ENCODE results near the gene ASCC2. TPM values are rescaled to one million over a fixed set of nuclear protein-coding genes. Genes with fewer than 3 reads are reported as not detected.
"Not testable (repeated sequence)": the region's sequence is repeated elsewhere in the genome, so short reads cannot be mapped to it uniquely, and the experiment has no call there.

ASCC2 gene
- polyA plus RNA-seq, 3 donors: 35.9 to 54.5 (median 45.7) TPM

GRCh38 chr22:29772170-29772641 lies 65.9 kb downstream of the ASCC2 start:
- DNase-seq (ENCODE audit: extremely low read depth in 1 of 11, low read depth in 9 of 11, low spot score in 4 of 11): no peak

DNA sequence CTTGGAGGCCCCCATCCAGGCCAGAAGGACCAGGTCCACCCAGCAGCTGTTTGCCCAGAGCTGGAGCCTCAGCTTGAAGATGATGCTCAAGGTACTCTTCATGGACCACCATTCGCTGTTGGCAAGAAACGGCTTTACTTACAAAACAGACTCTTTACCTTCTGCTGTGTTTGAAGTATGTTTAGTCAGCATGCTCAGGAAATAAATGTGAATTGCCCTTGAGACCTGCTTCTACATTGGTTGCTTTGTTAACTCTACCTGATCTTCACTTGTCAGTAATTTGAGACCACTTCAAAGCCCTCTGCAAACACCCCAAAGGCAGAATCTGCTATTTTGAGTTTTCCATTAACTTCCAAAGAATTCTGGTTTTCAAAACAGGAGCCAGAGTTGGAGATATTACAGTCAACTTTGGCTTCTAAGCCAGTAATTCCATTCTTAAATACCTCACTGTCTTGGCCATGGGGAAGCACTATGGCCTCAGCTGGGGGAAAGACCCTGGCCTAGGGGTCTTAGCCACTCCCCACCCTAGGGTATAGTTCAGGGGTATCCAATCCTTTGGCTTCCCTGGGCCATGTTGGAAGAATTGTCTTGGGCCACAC lies 68.3 kb downstream of the ASCC2 start:
- DNase-seq (ENCODE audit: extremely low read depth in 1 of 11, low read depth in 9 of 11, low spot score in 4 of 11): no peak

- no peak for DNase-seq (ENCODE audit: extremely low read depth in 1 of 11, low read depth in 9 of 11, low spot score in 4 of 11)
These were observed 69.9 kb downstream of the ASCC2 start for GRCh38 chr22:29768052-29768693.

DNA sequence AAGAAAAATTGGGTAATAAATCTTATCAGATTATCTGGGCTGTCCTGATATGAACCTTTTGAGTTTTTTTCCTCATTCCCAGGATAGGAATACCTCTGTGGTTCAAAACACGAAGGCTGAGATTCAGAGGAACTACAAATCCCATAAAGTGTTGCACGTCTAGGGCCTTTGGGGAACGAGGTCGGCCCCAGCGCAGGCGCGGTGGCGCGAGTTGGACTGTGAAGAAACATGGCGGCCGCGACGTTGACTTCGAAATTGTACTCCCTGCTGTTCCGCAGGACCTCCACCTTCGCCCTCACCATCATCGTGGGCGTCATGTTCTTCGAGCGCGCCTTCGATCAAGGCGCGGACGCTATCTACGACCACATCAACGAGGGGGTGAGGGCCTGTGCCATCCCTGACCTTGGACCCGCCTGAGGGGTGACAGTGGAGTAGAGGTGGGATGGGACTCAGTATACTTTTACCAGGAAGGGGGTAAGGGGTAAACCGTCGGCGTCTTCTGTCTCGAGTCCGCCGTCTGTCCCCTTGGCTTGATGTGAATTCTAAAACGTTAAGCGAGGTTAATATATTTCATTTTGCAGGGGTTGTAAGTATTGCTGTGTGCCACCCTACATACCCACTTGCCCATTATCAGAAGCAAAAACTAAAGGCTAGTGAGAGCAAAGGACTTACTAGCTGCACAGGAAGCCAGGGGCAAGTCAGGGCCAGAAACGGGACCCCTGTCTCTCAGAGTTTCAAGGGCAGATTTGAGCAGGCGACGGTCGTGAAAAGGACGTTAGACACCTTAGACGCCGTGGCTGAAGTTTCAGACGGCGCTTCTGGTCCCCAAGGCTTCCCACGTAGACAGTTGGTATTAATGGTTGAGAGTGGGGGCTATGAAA lies 70.7 kb downstream of the ASCC2 start, which contains the start of gene UQCR10:
TSS of gene UQCR10 (plus strand) at position 199 of the 881 bp plus-strand sequence. CDS start at position 229, 30 bp downstream.
- DNase-seq (ENCODE audit: extremely low read depth in 1 of 11, low read depth in 9 of 11, low spot score in 4 of 11): peak; percentile 79 to 95 (median 87)

GRCh38 chr22:29766632-29767170 lies 71.4 kb downstream of the ASCC2 start, which contains the start of gene ZMAT5:
Gene ZMAT5 (minus strand): TSS chr22:29767007. CDS start chr22:29748544, 18,463 bp downstream.
- peak in 10 of 11 donors; percentile 87 to 95 (median 93) for DNase-seq (ENCODE audit: extremely low read depth in 1 of 11, low read depth in 9 of 11, low spot score in 4 of 11)

GRCh38 chr22:29765905-29766631 lies 72.0 kb downstream of the ASCC2 start:
- DNase-seq (ENCODE audit: extremely low read depth in 1 of 11, low read depth in 9 of 11, low spot score in 4 of 11): peak in 1 of 11 donors; percentile 8

GRCh38 chr22:29762263-29762662 lies 75.8 kb downstream of the ASCC2 start:
- DNase-seq (ENCODE audit: extremely low read depth in 1 of 11, low read depth in 9 of 11, low spot score in 4 of 11): no peak

DNA sequence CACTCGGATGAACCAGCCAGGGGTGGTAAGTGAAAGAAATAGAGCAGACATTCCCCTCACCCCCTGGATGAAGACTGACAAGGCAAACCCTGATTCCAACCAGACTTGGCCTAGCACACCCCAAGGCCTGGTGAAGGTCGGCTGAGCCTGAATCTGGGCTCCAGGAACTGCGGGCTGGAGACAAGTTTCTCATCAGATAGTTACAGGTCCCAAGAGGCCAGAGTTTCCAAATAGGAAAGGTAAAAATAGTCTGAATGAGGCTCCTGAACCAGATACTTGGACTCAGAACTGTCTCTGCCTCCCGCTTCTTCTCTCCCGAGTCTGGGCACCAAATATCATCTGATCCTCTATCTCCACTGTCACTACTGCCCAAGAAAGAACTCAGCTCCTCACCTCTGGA lies 79.1 kb downstream of the ASCC2 start:
- no peak for DNase-seq (ENCODE audit: extremely low read depth in 1 of 11, low read depth in 9 of 11, low spot score in 4 of 11)

GRCh38 chr22:29758068-29758622 lies 79.9 kb downstream of the ASCC2 start:
- no peak for DNase-seq (ENCODE audit: extremely low read depth in 1 of 11, low read depth in 9 of 11, low spot score in 4 of 11)

DNA sequence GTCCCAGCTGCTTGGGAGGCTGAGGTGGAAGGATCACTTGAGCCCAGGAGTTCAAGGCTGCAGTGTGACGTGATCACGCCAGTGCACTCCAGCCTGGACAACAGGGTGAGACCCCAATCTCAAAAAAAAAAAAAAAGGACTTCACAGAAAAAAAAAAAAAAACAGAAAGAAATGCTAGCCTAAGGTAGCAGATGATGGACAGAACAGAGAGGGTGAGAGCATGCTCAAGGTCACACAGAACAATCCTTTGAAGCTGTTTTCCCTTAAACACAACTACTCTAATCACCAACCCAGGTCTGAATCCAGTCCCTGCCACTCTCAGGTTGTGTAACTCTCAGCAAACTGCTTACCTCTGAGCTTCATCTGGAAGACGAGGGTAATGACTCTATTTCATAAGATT lies 81.0 kb downstream of the ASCC2 start:
- no peak for DNase-seq (ENCODE audit: extremely low read depth in 1 of 11, low read depth in 9 of 11, low spot score in 4 of 11)

GRCh38 chr22:29756341-29756740 lies 81.7 kb downstream of the ASCC2 start:
- no peak for DNase-seq (ENCODE audit: extremely low read depth in 1 of 11, low read depth in 9 of 11, low spot score in 4 of 11)

GRCh38 chr22:29755889-29756288 lies 82.2 kb downstream of the ASCC2 start:
- no peak for DNase-seq (ENCODE audit: extremely low read depth in 1 of 11, low read depth in 9 of 11, low spot score in 4 of 11)

DNA sequence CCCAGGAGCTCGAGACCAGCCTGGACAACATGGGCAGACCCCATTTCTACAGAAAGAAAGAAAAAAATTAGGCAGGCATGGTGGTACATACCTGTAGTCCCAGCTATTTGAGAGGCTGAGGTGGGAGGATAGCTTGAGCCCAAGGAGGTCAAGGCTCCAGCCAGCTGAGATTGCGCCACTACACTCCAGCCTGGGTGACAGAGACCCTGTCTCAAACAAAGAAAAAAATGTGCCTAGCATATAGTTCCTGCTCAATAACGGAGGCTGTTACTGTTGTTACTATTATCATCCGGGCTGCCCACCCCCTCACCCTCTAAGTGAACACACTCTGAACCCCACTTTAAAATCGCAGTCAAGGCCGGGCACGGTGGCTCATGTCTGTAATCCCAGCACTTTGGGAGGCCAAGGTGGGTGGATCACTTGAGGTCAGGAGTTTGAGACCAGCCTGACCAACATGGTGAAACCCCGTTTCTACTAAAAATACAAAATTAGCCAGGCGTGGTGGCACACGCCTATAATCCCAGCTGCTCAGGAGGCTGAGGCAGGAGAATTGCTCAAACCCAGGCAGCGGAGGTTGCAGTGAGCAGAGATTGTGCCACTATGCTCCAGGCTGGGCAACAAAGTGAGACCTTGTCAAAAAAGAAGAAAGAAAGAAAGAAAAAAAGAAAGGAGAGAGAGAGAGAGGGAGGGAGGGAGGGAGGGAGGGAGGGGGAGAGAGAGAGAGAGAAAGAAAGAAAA lies 83.2 kb downstream of the ASCC2 start:
- DNase-seq (ENCODE audit: extremely low read depth in 1 of 11, low read depth in 9 of 11, low spot score in 4 of 11): not testable (repeated sequence)

- no peak for DNase-seq (ENCODE audit: extremely low read depth in 1 of 11, low read depth in 9 of 11, low spot score in 4 of 11)
These were observed 84.0 kb downstream of the ASCC2 start for GRCh38 chr22:29753808-29754657.

DNA sequence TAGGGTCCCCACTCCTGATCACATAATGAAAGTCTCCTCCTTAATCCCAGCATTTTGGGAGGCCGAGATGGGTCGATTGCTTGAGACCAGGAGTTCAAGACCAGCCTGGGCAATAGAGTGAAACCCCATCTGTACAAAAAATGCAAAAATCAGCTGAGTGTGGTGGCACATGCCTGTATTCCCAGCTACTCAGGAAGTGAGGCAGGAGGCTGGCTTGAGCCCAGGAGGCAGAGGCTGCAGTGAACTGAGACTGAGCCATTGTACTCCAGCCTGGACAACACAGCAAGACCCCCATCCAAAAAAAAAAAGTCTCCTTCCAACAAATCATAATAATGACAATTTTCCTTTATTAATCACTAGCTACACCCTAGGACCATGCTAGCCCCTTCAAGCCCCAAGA lies 86.4 kb downstream of the ASCC2 start:
- DNase-seq (ENCODE audit: extremely low read depth in 1 of 11, low read depth in 9 of 11, low spot score in 4 of 11): no peak

- no peak for DNase-seq (ENCODE audit: extremely low read depth in 1 of 11, low read depth in 9 of 11, low spot score in 4 of 11)
These were observed 87.2 kb downstream of the ASCC2 start for GRCh38 chr22:29750559-29751538.

All from renal cortex interstitium (tissue), 11 donors.